Lower lobe of right lung (tissue), 2 donors: Measurements from ENCODE around the gene RABL2B. TPM values are rescaled to one million over a fixed set of nuclear protein-coding genes. Genes with fewer than 3 reads are reported as not detected.
A peak's percentile ranks its signal among the peaks of the same experiment; 100 is the strongest.
"Not testable (repeated sequence)": the region's sequence is repeated elsewhere in the genome, so short reads cannot be mapped to it uniquely, and the experiment has no call there.

Source experiments
- ATAC-seq, 2 donors: fragments of 200-7000 bp; cut with Tn5 transposase; one replicate each; pipeline ENCODE4 v1.9.1; 2020 to 2022; ENCODE audit warnings: mild to moderate bottlenecking in 2 of 2, moderate library complexity in 2 of 2
- DNase-seq: peaks from one replicate; pipeline ENCODE4 v3.0.0-alpha.2; 2020
- H3K27ac ChIP-seq: fragments of 200-600 bp; one replicate; pipeline ENCODE4 v1.8.0; 2022
- H3K27me3 ChIP-seq: fragments of 200-600 bp; one replicate; pipeline ENCODE4 v1.8.0; 2022; ENCODE audit warnings: low read depth
- H3K36me3 ChIP-seq: fragments of 200-600 bp; one replicate; pipeline ENCODE4 v1.8.0; 2022; ENCODE audit warnings: mild to moderate bottlenecking
- H3K4me1 ChIP-seq: fragments of 200-600 bp; one replicate; pipeline ENCODE4 v1.8.0; 2022
- H3K4me3 ChIP-seq: fragments of 200-600 bp; one replicate; pipeline ENCODE4 v1.8.0; 2022; ENCODE audit warnings: mild to moderate bottlenecking
- H3K9me3 ChIP-seq: fragments of 200-600 bp; one replicate; pipeline ENCODE4 v1.8.0; 2022
- CTCF ChIP-seq: fragments of 200-600 bp; IDR thresholded peaks from one replicate; pipeline ENCODE4 v1.8.0; 2022; ENCODE audit warnings: antibody characterized with exemption, mild to moderate bottlenecking
- intact Hi-C: fragments of 100-400 bp; cut with DNase I; formaldehyde crosslinking; loops from one replicate; pipeline ENCODE4 v1.11.0; 2022
- total RNA-seq: library from RNA; stranded (reverse); fragmentation: NEBNext Ultra II Directional; extraction: Animal tissue kit (Norgen Biotek cat#: 25700); gene quantifications from one replicate; pipeline ENCODE4 v1.2.1, GENCODE V29; 2021
- donor health status: DM: no; HTN: yes; CAD: no; lungs with severe emphysema.

RABL2B gene
- total RNA-seq, 1 donor from 2014 or later = 46.3 TPM

- Histone ChIP-seq H3K27ac (peak overlapping the region; percentile 61), H3K4me1 (peaks cover 13% of the 10 kb centered on the region), H3K4me3 (peak overlapping the region; percentile 59)
- DNase-seq, H3K27me3 ChIP-seq, intact Hi-C loops, H3K9me3 ChIP-seq, H3K36me3 ChIP-seq: not testable (repeated sequence)
- ATAC-seq = peak in 1 of 2 donors; percentile 18
- TF ChIP-seq CTCF = peak; percentile 50
These were observed 26.4 kb downstream of the RABL2B start for GRCh38 chr22:50756949-50757491.

- ATAC-seq, intact Hi-C loops, DNase-seq, H3K27ac ChIP-seq, H3K36me3 ChIP-seq, H3K27me3 ChIP-seq, H3K9me3 ChIP-seq: not testable (repeated sequence)
- Histone ChIP-seq H3K4me3 (peak overlapping the region; percentile 59), H3K4me1 (peaks cover 13% of the 10 kb centered on the region)
These were observed 27.0 kb downstream of the RABL2B start for GRCh38 chr22:50756406-50756805.

- H3K4me3 ChIP-seq, H3K27me3 ChIP-seq, H3K9me3 ChIP-seq, H3K36me3 ChIP-seq, intact Hi-C loops, H3K27ac ChIP-seq, DNase-seq: not testable (repeated sequence)
- ATAC-seq = peak in 1 of 2 donors; percentile 27
- peaks cover 13% of the 10 kb centered on the region for H3K4me1 ChIP-seq
These were observed 28.2 kb downstream of the RABL2B start for GRCh38 chr22:50755251-50755650.

GRCh38 chr22:50749302-50750074 is 33.9 kb downstream of the RABL2B start:
- H3K9me3 ChIP-seq, H3K36me3 ChIP-seq, H3K4me3 ChIP-seq, H3K27me3 ChIP-seq, ATAC-seq, DNase-seq, H3K4me1 ChIP-seq, intact Hi-C loops, H3K27ac ChIP-seq: not testable (repeated sequence)

- H3K4me3 ChIP-seq, DNase-seq, ATAC-seq, H3K4me1 ChIP-seq, H3K27ac ChIP-seq, H3K36me3 ChIP-seq, H3K27me3 ChIP-seq, intact Hi-C loops, H3K9me3 ChIP-seq: not testable (repeated sequence)
These were observed 34.8 kb downstream of the RABL2B start for GRCh38 chr22:50748630-50749029.

GRCh38 chr22:50747521-50747920 is 35.9 kb downstream of the RABL2B start:
- H3K27ac ChIP-seq = not testable (repeated sequence)

GRCh38 chr22:50744424-50744823 is 39.0 kb downstream of the RABL2B start:
- H3K27me3 ChIP-seq, H3K27ac ChIP-seq, ATAC-seq, intact Hi-C loops, H3K4me3 ChIP-seq, H3K9me3 ChIP-seq, H3K36me3 ChIP-seq, H3K4me1 ChIP-seq, DNase-seq: not testable (repeated sequence)

More at GRCh38 chr22:50747521-50747920, 35.9 kb downstream of the RABL2B start:
- intact Hi-C loops, DNase-seq, H3K27me3 ChIP-seq, H3K4me1 ChIP-seq, H3K4me3 ChIP-seq, H3K9me3 ChIP-seq, ATAC-seq, H3K36me3 ChIP-seq: not testable (repeated sequence)

GRCh38 chr22:50740714-50741113 is 42.7 kb downstream of the RABL2B start:
- H3K4me3 ChIP-seq, ATAC-seq, H3K36me3 ChIP-seq, DNase-seq, intact Hi-C loops, H3K4me1 ChIP-seq, H3K27me3 ChIP-seq, H3K9me3 ChIP-seq, H3K27ac ChIP-seq: not testable (repeated sequence)

- intact Hi-C loops = no loop called here
- Histone ChIP-seq H3K36me3 (no peaks in the 10 kb centered on the region), H3K9me3 (no peaks in the 10 kb centered on the region), H3K27me3 (no peaks in the 10 kb centered on the region), H3K27ac (no peak overlapping the region), H3K4me1 (no peaks in the 10 kb centered on the region), H3K4me3 (no peak overlapping the region)
- peak; percentile 28 for DNase-seq
- no peak for TF ChIP-seq CTCF
- ATAC-seq = no peak
These were observed 43.5 kb downstream of the RABL2B start for GRCh38 chr22:50739894-50740293.
